H1 (cell line): ENCODE data around the gene VAT1. TPM values are rescaled to one million over a fixed set of nuclear protein-coding genes. Genes with fewer than 3 reads are reported as not detected.

Experiments used
- CTCF ChIA-PET: fragments of 300-600 bp; sonication (Branson Sonifier 250); formaldehyde crosslinking; loops from one replicate; lab custom pipeline; 2021; ENCODE audit not compliant: partially characterized antibody; lab: Charles Lee
- POLR2A ChIA-PET: fragments of 300-600 bp; sonication (Branson Sonifier 250); formaldehyde crosslinking; loops from one replicate; lab custom pipeline; 2021; ENCODE audit warnings: inconsistent platforms; ENCODE audit not compliant: partially characterized antibody; lab: Charles Lee
- DNase-seq, 2 experiments: peaks; one replicate each; pipeline versions ENCODE4 v3.0.0 to v3.0.0-alpha.2; 2010 to 2022; ENCODE audit warnings: low spot score in 2 of 2, low read depth in 1 of 2, mixed read lengths in 1 of 2
- FAIRE-seq: peaks from 2 replicates; lab custom pipeline; 2011; peaks lifted over from hg19 to GRCh38; lab: Jason Lieb, UNC
- H2AFZ ChIP-seq: 2 replicates; pipeline ENCODE4 v1.8.1; 2012; ENCODE audit warnings: low read length, inconsistent platforms
- H2AK5ac ChIP-seq: 2 replicates; pipeline ENCODE4 v1.6.1; 2013; ENCODE audit warnings: low read depth, low read length
- H2BK120ac ChIP-seq: replicated peaks from 2 replicates; pipeline ENCODE3; 2013; ENCODE audit warnings: low read depth, low read length, inconsistent platforms
- H2BK12ac ChIP-seq: 2 replicates; pipeline ENCODE4 v1.6.1; 2013; ENCODE audit warnings: low read depth, low read length
- H2BK15ac ChIP-seq: 2 replicates; pipeline ENCODE4 v1.6.1; 2013; ENCODE audit warnings: low read length
- H2BK20ac ChIP-seq: 2 replicates; pipeline ENCODE4 v1.6.1; 2013; ENCODE audit warnings: low read length
- H2BK5ac ChIP-seq: 2 replicates; pipeline ENCODE4 v1.6.1; 2013; ENCODE audit warnings: low read depth, low read length
- H3K14ac ChIP-seq: 2 replicates; pipeline ENCODE4 v1.6.1; 2013; ENCODE audit warnings: inconsistent platforms; ENCODE audit not compliant: insufficient read length
- H3K18ac ChIP-seq: 2 replicates; pipeline ENCODE4 v1.6.1; 2013; ENCODE audit warnings: low read length; ENCODE audit errors: extremely low read depth
- H3K23ac ChIP-seq: 2 replicates; pipeline ENCODE4 v1.6.1; 2013; ENCODE audit warnings: inconsistent platforms; ENCODE audit not compliant: insufficient read length
- H3K23me2 ChIP-seq: 2 replicates; pipeline ENCODE4 v1.6.1; 2013; ENCODE audit warnings: low read depth, low read length
- H3K27ac ChIP-seq: 2 replicates; pipeline ENCODE4 v1.6.1; 2011; ENCODE audit warnings: low read depth, low read length, inconsistent platforms
- H3K27me3 ChIP-seq, 4 experiments: replicated peaks in 1 of 4; 1 replicate in 1 of 4; 2 replicates in 3 of 4; pipeline versions ENCODE4 v1.6.1 to v1.8.1; 2011 to 2013; ENCODE audit warnings: low read length in 3 of 4, mild to moderate bottlenecking in 3 of 4, inconsistent platforms in 2 of 4, mixed read lengths in 2 of 4, moderate library complexity in 1 of 4; ENCODE audit not compliant: control insufficient read depth in 3 of 4, insufficient read depth in 3 of 4; ENCODE audit errors: extremely low read depth in 1 of 4
- H3K36me3 ChIP-seq, 4 experiments: 2 replicates each; pipeline versions ENCODE4 v1.6.1 to v1.8.1; 2011 to 2013; ENCODE audit warnings: mild to moderate bottlenecking in 4 of 4, low read length in 3 of 4, moderate library complexity in 2 of 4, control low read depth in 1 of 4, inconsistent platforms in 1 of 4; ENCODE audit not compliant: insufficient read depth in 4 of 4, control insufficient read depth in 2 of 4
- H3K4ac ChIP-seq: replicated peaks from 2 replicates; pipeline ENCODE3; 2013; ENCODE audit warnings: low read length, low read depth, mixed read lengths, inconsistent platforms; ENCODE audit not compliant: insufficient read length
- H3K4me1 ChIP-seq, 4 experiments: replicated peaks in 1 of 4; 1 replicate in 1 of 4; 2 replicates in 3 of 4; pipeline versions ENCODE4 v1.6.1 to v1.8.1; 2011 to 2013; ENCODE audit warnings: low read length in 3 of 4, inconsistent platforms in 2 of 4, mixed read lengths in 1 of 4; ENCODE audit not compliant: insufficient read depth in 4 of 4, control insufficient read depth in 3 of 4
- H3K4me2 ChIP-seq, 2 experiments: 2 replicates each; pipeline versions ENCODE4 v1.6.1 to v1.8.1; 2011 to 2013; ENCODE audit warnings: low read depth in 2 of 2, low read length in 2 of 2, control low read depth in 1 of 2, inconsistent platforms in 1 of 2, mild to moderate bottlenecking in 1 of 2; ENCODE audit not compliant: insufficient read depth in 1 of 2
- H3K4me3 ChIP-seq, 4 experiments: fragments of 200-600, 300-600 bp in 1 of 4; sonication (generic), shearing (Covaris generic), sonication (Bioruptor Twin) in 1 of 4; 2 replicates each; pipeline versions ENCODE4 v1.5.1 to v1.8.1; 2011 to 2016; ENCODE audit warnings: low read length in 4 of 4, low read depth in 3 of 4, control low read depth in 2 of 4, inconsistent platforms in 2 of 4, mild to moderate bottlenecking in 2 of 4, mixed read lengths in 1 of 4, moderate library complexity in 1 of 4; ENCODE audit not compliant: insufficient read depth in 2 of 4; ENCODE audit errors: extremely low read depth in 1 of 4
- H3K56ac ChIP-seq: replicated peaks from 2 replicates; pipeline ENCODE3; 2013; ENCODE audit warnings: low read depth, mild to moderate bottlenecking, mixed read lengths, low read length, inconsistent platforms; ENCODE audit not compliant: insufficient read length
- H3K79me1 ChIP-seq: 2 replicates; pipeline ENCODE4 v1.6.1; 2013; ENCODE audit warnings: low read depth, low read length, control low read depth
- H3K79me2 ChIP-seq, 2 experiments: 2 replicates each; pipeline versions ENCODE4 v1.6.1 to v1.8.1; 2012 to 2013; ENCODE audit warnings: low read length in 2 of 2, mild to moderate bottlenecking in 2 of 2, inconsistent platforms in 1 of 2; ENCODE audit not compliant: insufficient read depth in 2 of 2, control insufficient read depth in 1 of 2
- H3K9ac ChIP-seq, 4 experiments: replicated peaks in 1 of 4; 1 replicate in 1 of 4; 2 replicates in 3 of 4; pipeline versions ENCODE4 v1.6.1 to v1.8.1; 2011 to 2013; ENCODE audit warnings: low read depth in 3 of 4, low read length in 3 of 4, control low read depth in 2 of 4, mild to moderate bottlenecking in 2 of 4, moderate library complexity in 2 of 4, inconsistent platforms in 1 of 4; ENCODE audit errors: extremely low read depth in 1 of 4
- H3K9me3 ChIP-seq, 2 experiments: 2 replicates each; pipeline versions ENCODE4 v1.6.1 to v1.8.1; 2012 to 2013; ENCODE audit warnings: mild to moderate bottlenecking in 2 of 2, moderate library complexity in 2 of 2, control low read depth in 1 of 2, inconsistent platforms in 1 of 2, low read depth in 1 of 2, low read length in 1 of 2, mixed read lengths in 1 of 2; ENCODE audit not compliant: insufficient read depth in 2 of 2
- H4K20me1 ChIP-seq, 2 experiments: replicated peaks in 1 of 2; 2 replicates each; pipeline versions ENCODE3 to v1.8.1; 2011 to 2013; ENCODE audit warnings: inconsistent platforms in 2 of 2, low read length in 2 of 2, mild to moderate bottlenecking in 1 of 2; ENCODE audit not compliant: insufficient read depth in 2 of 2, control insufficient read depth in 1 of 2
- H4K5ac ChIP-seq: 2 replicates; pipeline ENCODE4 v1.6.1; 2013; ENCODE audit warnings: low read length, low read depth, mixed read lengths, inconsistent platforms; ENCODE audit not compliant: insufficient read length
- H4K8ac ChIP-seq: 2 replicates; pipeline ENCODE4 v1.8.0; 2013; ENCODE audit warnings: mild to moderate bottlenecking, moderate library complexity, low read length, inconsistent platforms; ENCODE audit not compliant: insufficient read depth; ENCODE audit errors: extremely low read depth
- H4K91ac ChIP-seq: replicated peaks from 2 replicates; pipeline ENCODE3; 2013; ENCODE audit warnings: low read length, mixed read lengths, inconsistent platforms; ENCODE audit not compliant: insufficient read length
- CBX8 ChIP-seq: fragments of 300-800, 300-1000 bp; sonication (generic); IDR thresholded peaks from 2 replicates; pipeline ENCODE4 v1.7.1; 2016; ENCODE audit warnings: low read depth, low read length, borderline replicate concordance
- CEBPB ChIP-seq: IDR thresholded peaks from 2 replicates; pipeline ENCODE4 v1.6.1; 2012; ENCODE audit warnings: low read depth, low read length
- CHD1 ChIP-seq: IDR thresholded peaks from 2 replicates; pipeline ENCODE4 v1.6.1; 2012; ENCODE audit warnings: low read depth, low read length, improper control_type of control experiment
- KDM1A ChIP-seq: fragments of 200-600, 300-600 bp; sonication (generic); IDR thresholded peaks from 2 replicates; pipeline ENCODE4 v1.7.1; 2016; ENCODE audit warnings: mild to moderate bottlenecking, low read length, borderline replicate concordance
- POLR2A ChIP-seq, 2 experiments: IDR thresholded peaks; 1 replicate in 1 of 2; 2 replicates in 1 of 2; pipeline ENCODE4 v1.6.1; 2011; ENCODE audit warnings: low read depth in 2 of 2, low read length in 2 of 2, mild to moderate bottlenecking in 2 of 2; ENCODE audit errors: control extremely low read depth in 1 of 2
- POU5F1 ChIP-seq: IDR thresholded peaks from 2 replicates; pipeline ENCODE4 v1.6.1; 2011; ENCODE audit warnings: low read depth, mild to moderate bottlenecking, low read length, moderate library complexity
- RFX5 ChIP-seq: IDR thresholded peaks from 2 replicates; pipeline ENCODE4 v1.6.1; 2011; ENCODE audit warnings: low read depth, low read length, improper control_type of control experiment, borderline replicate concordance
- RXRA ChIP-seq: IDR thresholded peaks from 2 replicates; pipeline ENCODE4 v1.6.1; 2011; ENCODE audit warnings: low read depth, mild to moderate bottlenecking, low read length, moderate library complexity; ENCODE audit not compliant: insufficient read depth
- SIX5 ChIP-seq: IDR thresholded peaks from 2 replicates; pipeline ENCODE4 v1.6.1; 2011; ENCODE audit warnings: mild to moderate bottlenecking, low read depth, low read length
- SP1 ChIP-seq: IDR thresholded peaks from 2 replicates; pipeline ENCODE4 v1.6.1; 2011; ENCODE audit warnings: low read depth, low read length
- SRF ChIP-seq: IDR thresholded peaks from 2 replicates; pipeline ENCODE4 v1.6.1; 2011; ENCODE audit warnings: mild to moderate bottlenecking, low read depth, low read length, moderate library complexity
- WGBS, 2 experiments: shearing (Covaris generic) in 1 of 2; methylation state at CpG; one replicate each; pipeline versions ENCODE4 v1.1.6 to v1.1.7; 2013 to 2015; ENCODE audit warnings: low lambda C conversion rate in 2 of 2, mixed read lengths in 2 of 2, inconsistent platforms in 1 of 2, low coverage in 1 of 2, missing lambda C conversion rate in 1 of 2; ENCODE audit not compliant: insufficient replicate concordance in 2 of 2, insufficient coverage in 1 of 2, insufficient read length in 1 of 2; ENCODE audit errors: extremely low coverage in 1 of 2, missing lambda C conversion rate in 1 of 2; 5-methylcytosine and 5-hydroxymethylcytosine counted together
- polyA plus RNA-seq, 7 experiments: library from polyadenylated mRNA; depleted of rRNA in 3 of 7; stranded (reverse) in 5 of 7; unstranded in 2 of 7; fragments of >200 nt in 5 of 7; fragments of 200-250 nt in 2 of 7; gene quantifications; 1 replicate in 5 of 7; 2 replicates in 1 of 7; 4 replicates in 1 of 7; pipeline versions ENCODE4 v1.2.1 to v1.2.3, GENCODE V29; 2011 to 2013; ENCODE audit warnings: missing spikeins in 2 of 7, mixed read lengths in 2 of 7
- total RNA-seq: library from RNA; stranded (reverse); fragmentation: NEBNext Ultra II Directional; extraction: Animal tissue kit (Norgen Biotek cat#: 25700); gene quantifications from 2 replicates; pipeline ENCODE4 v1.2.1, GENCODE V29; 2021

Gene VAT1
- total and polyA plus RNA-seq, 2 of the 8 experiments (the other 6 are each of a cell fraction or from before 2014, with no cell fraction given): 200 to 295 TPM

GRCh38 chr17:43024407-43025289 is 2.5 kb upstream of the VAT1 start, which contains the start of gene RND2:
TSS of gene RND2 (plus strand) at chr17:43025231. CDS start at chr17:43025348, 117 bp downstream.
- FAIRE-seq (peak; percentile 24), DNase-seq (peak; percentile 93 to 95)
- peaks cover 0 to 21% of the 10 kb centered on the region in 2 experiments; a peak in 3 of 4 replicates for H3K79me2 ChIP-seq
- H3K4ac ChIP-seq: no peak within 1 kb of the TSS
- no peak within 1 kb of the TSS for H2BK120ac ChIP-seq
- H2BK15ac ChIP-seq: 0 out of 2 replicates have a peak within 1 kb of the TSS, but pooled peaks have one; percentile 92
- ChIA-PET POLR2A (interaction anchor here (0.8 to 10.8 kb wide), 14 partner anchors 10 to 336 kb away, joined by 3 to 123 read pairs (median 6); partner anchors contain the start of genes BECN1, BRCA1, RPL27 and TMEM106A), CTCF (interaction anchor here (0.7 to 2.3 kb wide), 28 partner anchors 10 to 660 kb away, joined by 3 to 26 read pairs (median 4); partner anchors contain the start of genes BRCA1 and RPL27)
- peak within 1 kb of the TSS; percentile 90 for H3K18ac ChIP-seq
- peak within 1 kb of the TSS; percentile 64 to 99 for H3K4me2 ChIP-seq
- no peaks in the 10 kb centered on the region for H4K20me1 ChIP-seq
- H2BK12ac ChIP-seq: peak within 1 kb of the TSS; percentile 97; the same call in 1 of the 2 replicates
- peaks cover 11% of the 10 kb centered on the region; the same call in 1 of the 2 replicates for H3K23me2 ChIP-seq
- H3K14ac ChIP-seq: peak within 1 kb of the TSS; percentile 33
- peak within 1 kb of the TSS; percentile 87 for H4K5ac ChIP-seq
- H3K23ac ChIP-seq: no peak within 1 kb of the TSS
- no peak within 1 kb of the TSS for H2BK20ac ChIP-seq
- peaks cover 7% of the 10 kb centered on the region for H3K79me1 ChIP-seq
- 1% methylated on average over 34 of the region's 61 CpGs; no CpG with 5 or more reads in 1 of the 2 experiments for WGBS, 2 experiments
- H3K9ac ChIP-seq: peak within 1 kb of the TSS in 3 of 4 experiments; percentile 47 to 82 (median 81); a peak in 6 of 7 replicates
- peak within 1 kb of the TSS; percentile 84 for H3K56ac ChIP-seq
- no peaks in the 10 kb centered on the region for H3K27me3 ChIP-seq
- H3K4me3 ChIP-seq: peak within 1 kb of the TSS; percentile 58 to 93 (median 84)
- no peak within 1 kb of the TSS for H2AK5ac ChIP-seq
- H4K8ac ChIP-seq: peak within 1 kb of the TSS; percentile 87; the same call in 1 of the 2 replicates
- H3K9me3 ChIP-seq: no peaks in the 10 kb centered on the region
- H3K36me3 ChIP-seq: peaks cover 0 to 20% (median 4%) of the 10 kb centered on the region in 4 experiments; a peak in 2 of 8 replicates
- peak within 1 kb of the TSS; percentile 89 for H4K91ac ChIP-seq
- H3K27ac ChIP-seq: peak within 1 kb of the TSS; percentile 91
- peaks cover 19 to 28% (median 21%) of the 10 kb centered on the region in 4 experiments for H3K4me1 ChIP-seq
- H2BK5ac ChIP-seq: peak within 1 kb of the TSS; percentile 79
- no peak within 1 kb of the TSS for H2AFZ ChIP-seq
- TF ChIP-seq SP1 (peak; percentile 72; the same call in 1 of the 2 replicates), POLR2A (IDR thresholded peaks at IDR 0.05; ENCODE audit: control extremely low read depth in 1 of 2, low read depth in 2 of 2, low read length in 2 of 2) (peak in 1 of 2 experiments; percentile 40; a peak in 1 of 3 replicates), RFX5 (no peak), CEBPB (0 out of 2 replicates have a peak, but pooled peaks have one; percentile 17), SIX5 (0 out of 2 replicates have a peak, but pooled peaks have one; percentile 17), SRF (no peak), CHD1 (no peak), POU5F1 (no peak), CBX8 (no peak), RXRA (no peak), KDM1A (no peak)
